ENCODE results near the gene ANP32D.
"Not testable (repeated sequence)": the region's sequence is repeated elsewhere in the genome, so short reads cannot be mapped to it uniquely, and the experiment has no call there.

ANP32D gene

GRCh38 chr12:48486261-48486660, 13.9 kb downstream of the ANP32D start:
- Mint-ChIP-seq H3K27me3 (ENCODE audit: low read depth) (peaks cover 18% of the 10 kb centered on the region), H3K4me1 (no peaks in the 10 kb centered on the region), H3K4me3 (no peak overlapping the region), H3K9me3 (no peaks in the 10 kb centered on the region), H3K36me3 (ENCODE audit: low read depth) (no peaks in the 10 kb centered on the region), H3K27ac (no peak overlapping the region)
- TF ChIP-seq CTCF (IDR thresholded peaks at IDR 0.05; ENCODE audit: unreplicated experiment in 3 of 3): no peak

GRCh38 chr12:48486679-48487078, 14.3 kb downstream of the ANP32D start:
- TF ChIP-seq CTCF (IDR thresholded peaks at IDR 0.05; ENCODE audit: unreplicated experiment in 3 of 3): no peak
- Mint-ChIP-seq H3K4me3 (no peak overlapping the region), H3K27me3 (ENCODE audit: low read depth) (peaks cover 17% of the 10 kb centered on the region), H3K27ac (no peak overlapping the region), H3K4me1 (no peaks in the 10 kb centered on the region), H3K9me3 (no peaks in the 10 kb centered on the region), H3K36me3 (ENCODE audit: low read depth) (no peaks in the 10 kb centered on the region)

GRCh38 chr12:48489012-48489411, 16.7 kb downstream of the ANP32D start:
- Mint-ChIP-seq H3K27me3 (ENCODE audit: low read depth) (peaks cover 22% of the 10 kb centered on the region), H3K4me3 (no peak overlapping the region), H3K9me3 (no peaks in the 10 kb centered on the region), H3K4me1 (no peaks in the 10 kb centered on the region), H3K27ac (no peak overlapping the region), H3K36me3 (ENCODE audit: low read depth) (no peaks in the 10 kb centered on the region)
- TF ChIP-seq CTCF (IDR thresholded peaks at IDR 0.05; ENCODE audit: unreplicated experiment in 3 of 3): no peak

GRCh38 chr12:48489456-48489855, 17.1 kb downstream of the ANP32D start:
- H3K27me3 Mint-ChIP-seq (ENCODE audit: low read depth): peaks cover 22% of the 10 kb centered on the region
- H3K9me3 Mint-ChIP-seq; H3K27ac Mint-ChIP-seq; H3K4me3 Mint-ChIP-seq; H3K36me3 Mint-ChIP-seq (ENCODE audit: low read depth); H3K4me1 Mint-ChIP-seq: not testable (repeated sequence)

GRCh38 chr12:48500281-48500680, 27.9 kb downstream of the ANP32D start:
- H3K4me1 Mint-ChIP-seq; H3K27ac Mint-ChIP-seq; H3K36me3 Mint-ChIP-seq (ENCODE audit: low read depth); H3K4me3 Mint-ChIP-seq; H3K27me3 Mint-ChIP-seq (ENCODE audit: low read depth): not testable (repeated sequence)
- H3K9me3 Mint-ChIP-seq: peaks cover 15% of the 10 kb centered on the region

GRCh38 chr12:48506836-48507235, 34.5 kb downstream of the ANP32D start:
- not testable (repeated sequence) for H3K36me3 Mint-ChIP-seq (ENCODE audit: low read depth); H3K4me3 Mint-ChIP-seq; H3K27ac Mint-ChIP-seq; H3K4me1 Mint-ChIP-seq; H3K27me3 Mint-ChIP-seq (ENCODE audit: low read depth)
- H3K9me3 Mint-ChIP-seq: peaks cover 21% of the 10 kb centered on the region

- Mint-ChIP-seq H3K4me3 (no peak overlapping the region), H3K27me3 (ENCODE audit: low read depth) (peaks cover 3% of the 10 kb centered on the region), H3K4me1 (no peaks in the 10 kb centered on the region), H3K27ac (no peak overlapping the region), H3K9me3 (peaks cover 16% of the 10 kb centered on the region), H3K36me3 (ENCODE audit: low read depth) (no peaks in the 10 kb centered on the region)
- no peak for TF ChIP-seq CTCF (IDR thresholded peaks at IDR 0.05; ENCODE audit: unreplicated experiment in 3 of 3)
Measured at GRCh38 chr12:48508987-48509386, 36.6 kb downstream of the ANP32D start.

- Mint-ChIP-seq H3K4me1 (no peaks in the 10 kb centered on the region), H3K27ac (no peak overlapping the region), H3K27me3 (ENCODE audit: low read depth) (peaks cover 3% of the 10 kb centered on the region), H3K9me3 (peaks cover 22% of the 10 kb centered on the region), H3K4me3 (no peak overlapping the region), H3K36me3 (ENCODE audit: low read depth) (no peaks in the 10 kb centered on the region)
- no peak for TF ChIP-seq CTCF (IDR thresholded peaks at IDR 0.05; ENCODE audit: unreplicated experiment in 3 of 3)
Measured at GRCh38 chr12:48510111-48510510, 37.8 kb downstream of the ANP32D start.

All from nephron (organoid).